ENCODE data around the gene TESPA1.

Gene TESPA1

GRCh38 chr12:55008944-55009585, 24.5 kb upstream of the TESPA1 start:
- no peak overlapping the region for H3K4me3 ChIP-seq (ENCODE audit: low read length)
- no peak for TF ChIP-seq CTCF (IDR thresholded peaks at IDR 0.05; ENCODE audit: insufficient read depth, low read depth, low read length, missing control alignments)

GRCh38 chr12:55002355-55002754, 17.8 kb upstream of the TESPA1 start:
- H3K4me3 ChIP-seq (ENCODE audit: low read length): no peak overlapping the region
- TF ChIP-seq CTCF (IDR thresholded peaks at IDR 0.05; ENCODE audit: insufficient read depth, low read depth, low read length, missing control alignments): no peak
- no peak for DNase-seq (ENCODE audit: low read depth)

More at GRCh38 chr12:55008944-55009585, 24.5 kb upstream of the TESPA1 start:
- DNase-seq (ENCODE audit: low read depth): no peak

GRCh38 chr12:55001198-55001868, 16.8 kb upstream of the TESPA1 start:
- no peak for DNase-seq (ENCODE audit: low read depth)
- TF ChIP-seq CTCF (IDR thresholded peaks at IDR 0.05; ENCODE audit: insufficient read depth, low read depth, low read length, missing control alignments): no peak
- H3K4me3 ChIP-seq (ENCODE audit: low read length): no peak overlapping the region

DNA sequence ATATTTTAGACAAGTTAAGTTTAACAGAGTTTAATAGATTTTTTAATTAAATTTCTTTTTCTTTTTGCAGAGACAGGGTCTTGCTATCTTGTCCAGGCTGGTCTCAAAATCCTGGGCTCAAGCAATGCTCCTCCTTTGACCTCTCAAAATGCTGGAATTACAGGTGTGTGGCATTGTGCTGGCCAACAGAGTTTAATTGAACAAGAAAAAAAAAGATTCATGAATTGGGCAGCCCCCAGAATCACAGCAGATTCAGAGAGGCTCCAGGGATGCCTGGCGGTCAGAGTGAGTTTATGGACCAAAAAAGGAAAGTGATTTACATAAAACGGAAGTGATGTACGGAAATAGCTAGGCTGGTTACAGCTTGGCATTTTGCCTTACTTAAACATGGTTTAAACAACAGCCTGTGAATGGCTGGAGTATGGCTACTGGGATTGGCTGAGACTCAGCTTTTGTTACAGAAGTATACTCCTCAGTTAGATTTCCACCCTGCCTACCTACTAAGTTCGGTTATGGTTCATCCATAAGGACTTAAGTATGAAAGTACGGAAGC, 14.5 kb upstream of the TESPA1 start:
- TF ChIP-seq CTCF (IDR thresholded peaks at IDR 0.05; ENCODE audit: insufficient read depth, low read depth, low read length, missing control alignments): no peak
- no peak overlapping the region for H3K4me3 ChIP-seq (ENCODE audit: low read length)
- no peak for DNase-seq (ENCODE audit: low read depth)

- TF ChIP-seq CTCF (IDR thresholded peaks at IDR 0.05; ENCODE audit: insufficient read depth, low read depth, low read length, missing control alignments): no peak
- H3K4me3 ChIP-seq (ENCODE audit: low read length): no peak overlapping the region
- no peak for DNase-seq (ENCODE audit: low read depth)
Observed at GRCh38 chr12:54997929-54998522, 13.5 kb upstream of the TESPA1 start.

DNA sequence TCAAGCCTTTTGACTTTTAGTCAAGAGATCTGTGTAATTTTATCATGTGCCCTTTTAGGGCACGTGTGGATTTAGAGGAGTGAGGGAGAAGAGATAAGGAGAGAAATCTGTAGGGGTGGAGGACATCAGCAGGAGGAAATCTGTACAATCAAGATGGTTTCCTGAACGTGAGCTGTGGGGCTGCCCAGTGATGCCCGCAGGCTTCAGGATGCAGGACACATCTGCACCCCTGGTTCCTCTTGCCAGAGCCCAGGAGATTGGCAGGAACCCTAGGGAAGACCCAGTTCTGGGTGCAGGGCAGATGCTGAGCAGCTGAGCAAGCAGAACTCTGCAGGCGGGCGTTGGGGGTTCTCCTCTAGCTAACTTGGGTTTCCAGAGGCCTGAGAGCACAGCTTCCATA, 11.6 kb upstream of the TESPA1 start:
- DNase-seq (ENCODE audit: low read depth): no peak
- no peak overlapping the region for H3K4me3 ChIP-seq (ENCODE audit: low read length)
- TF ChIP-seq CTCF (IDR thresholded peaks at IDR 0.05; ENCODE audit: insufficient read depth, low read depth, low read length, missing control alignments): no peak
